Kidney epithelial cell (primary cell): ENCODE results near the gene DST. TPM values are rescaled to one million over a fixed set of nuclear protein-coding genes. Genes with fewer than 3 reads are reported as not detected.

Experiments
- DNase-seq: peaks from one replicate; pipeline ENCODE4 v3.0.0-alpha.2; 2010; ENCODE audit warnings: low read depth
- H3K27me3 ChIP-seq: 2 replicates; pipeline ENCODE4 v1.6.0; 2011; ENCODE audit warnings: low read length; ENCODE audit not compliant: control insufficient read depth, insufficient read depth
- H3K36me3 ChIP-seq: 2 replicates; pipeline ENCODE4 v1.5.1; 2011; ENCODE audit warnings: low read length; ENCODE audit not compliant: control insufficient read depth, insufficient read depth
- H3K4me3 ChIP-seq: 2 replicates; pipeline ENCODE4 v1.5.1; 2011; ENCODE audit warnings: low read depth, mild to moderate bottlenecking, control low read depth, low read length
- total RNA-seq: library from RNA; depleted of rRNA; stranded (reverse); fragments of >200 nt; gene quantifications from 2 replicates; pipeline ENCODE4 v1.2.3, GENCODE V29; 2015
- TF ChIP-seq, protein P1 (sequence below): IDR thresholded peaks from 2 replicates; pipeline ENCODE4 v1.5.1; 2011; ENCODE audit warnings: mild to moderate bottlenecking, moderate library complexity, low read length, control low read depth, inconsistent platforms; ENCODE audit not compliant: insufficient read depth, poor library complexity, severe bottlenecking

DST gene
- total RNA-seq, 1 donor from 2014 or later = 91.3 TPM

DNA sequence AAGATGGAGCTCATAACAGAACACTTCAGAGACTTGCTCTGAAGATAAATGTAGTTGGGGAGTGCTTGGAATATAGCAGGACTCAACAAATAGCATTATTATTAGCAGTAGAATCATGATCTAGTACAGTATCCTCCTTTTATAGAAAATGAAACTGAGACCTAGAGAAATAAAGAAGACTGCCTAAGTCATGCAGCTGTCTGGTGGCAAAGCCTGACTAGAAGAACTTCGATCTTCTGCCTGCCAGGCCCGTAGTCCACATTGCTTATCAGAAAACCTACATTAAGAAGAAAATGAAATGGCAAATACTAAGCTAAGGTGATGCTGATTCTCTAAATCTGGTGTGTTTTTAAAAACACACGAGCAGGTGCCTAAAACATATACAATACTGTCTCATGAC lies 46.4 kb upstream of the DST start:
- H3K27me3 ChIP-seq = no peaks in the 10 kb centered on the region
- TF ChIP-seq, protein P1, sequence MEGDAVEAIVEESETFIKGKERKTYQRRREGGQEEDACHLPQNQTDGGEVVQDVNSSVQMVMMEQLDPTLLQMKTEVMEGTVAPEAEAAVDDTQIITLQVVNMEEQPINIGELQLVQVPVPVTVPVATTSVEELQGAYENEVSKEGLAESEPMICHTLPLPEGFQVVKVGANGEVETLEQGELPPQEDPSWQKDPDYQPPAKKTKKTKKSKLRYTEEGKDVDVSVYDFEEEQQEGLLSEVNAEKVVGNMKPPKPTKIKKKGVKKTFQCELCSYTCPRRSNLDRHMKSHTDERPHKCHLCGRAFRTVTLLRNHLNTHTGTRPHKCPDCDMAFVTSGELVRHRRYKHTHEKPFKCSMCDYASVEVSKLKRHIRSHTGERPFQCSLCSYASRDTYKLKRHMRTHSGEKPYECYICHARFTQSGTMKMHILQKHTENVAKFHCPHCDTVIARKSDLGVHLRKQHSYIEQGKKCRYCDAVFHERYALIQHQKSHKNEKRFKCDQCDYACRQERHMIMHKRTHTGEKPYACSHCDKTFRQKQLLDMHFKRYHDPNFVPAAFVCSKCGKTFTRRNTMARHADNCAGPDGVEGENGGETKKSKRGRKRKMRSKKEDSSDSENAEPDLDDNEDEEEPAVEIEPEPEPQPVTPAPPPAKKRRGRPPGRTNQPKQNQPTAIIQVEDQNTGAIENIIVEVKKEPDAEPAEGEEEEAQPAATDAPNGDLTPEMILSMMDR = no peak
- no peak for DNase-seq
- H3K4me3 ChIP-seq = no peak overlapping the region
- no peaks in the 10 kb centered on the region for H3K36me3 ChIP-seq

DNA sequence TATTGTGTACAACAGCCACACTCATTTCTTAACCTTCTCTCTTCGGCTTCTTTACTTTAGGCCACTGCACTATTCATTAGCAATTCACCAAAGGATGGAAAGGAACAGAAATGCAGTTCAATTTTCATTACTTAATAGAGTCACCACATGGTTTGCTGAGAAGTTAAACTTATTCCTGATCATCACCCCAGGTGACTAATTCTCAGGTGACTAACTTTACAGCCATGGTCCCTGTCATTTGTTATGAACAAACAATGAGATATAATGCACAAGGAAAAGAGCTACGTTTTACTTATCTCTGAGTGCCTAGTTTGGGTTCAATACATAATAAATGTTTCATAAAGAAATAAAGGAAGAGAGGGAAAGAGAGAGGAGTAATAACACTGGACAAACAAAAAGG lies 45.8 kb upstream of the DST start:
- H3K27me3 ChIP-seq = no peaks in the 10 kb centered on the region
- no peaks in the 10 kb centered on the region for H3K36me3 ChIP-seq
- no peak for DNase-seq
- TF ChIP-seq, protein P1 = no peak
- H3K4me3 ChIP-seq = no peak overlapping the region

DNA sequence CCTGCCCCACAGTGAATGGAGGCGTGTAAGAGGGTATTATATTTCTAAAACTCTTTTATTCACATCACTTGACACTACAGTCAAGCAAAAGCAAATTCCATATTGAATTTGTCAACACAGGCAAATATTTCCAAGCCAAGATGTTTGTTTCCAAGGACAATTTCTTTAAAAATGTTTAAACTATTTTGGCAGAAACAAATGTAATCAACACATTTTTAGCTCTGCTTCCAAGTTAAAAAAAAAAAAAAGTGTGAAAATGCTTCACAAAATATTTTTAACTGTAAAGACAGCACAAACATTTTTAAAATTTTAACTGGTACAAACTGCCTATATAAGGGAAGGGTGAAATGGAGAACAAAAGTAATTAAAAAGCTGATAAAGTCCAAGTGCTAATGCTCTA lies 44.9 kb upstream of the DST start:
- Histone ChIP-seq H3K27me3 (no peaks in the 10 kb centered on the region), H3K4me3 (no peak overlapping the region), H3K36me3 (no peaks in the 10 kb centered on the region)
- DNase-seq = no peak
- TF ChIP-seq, protein P1 = no peak

DNA sequence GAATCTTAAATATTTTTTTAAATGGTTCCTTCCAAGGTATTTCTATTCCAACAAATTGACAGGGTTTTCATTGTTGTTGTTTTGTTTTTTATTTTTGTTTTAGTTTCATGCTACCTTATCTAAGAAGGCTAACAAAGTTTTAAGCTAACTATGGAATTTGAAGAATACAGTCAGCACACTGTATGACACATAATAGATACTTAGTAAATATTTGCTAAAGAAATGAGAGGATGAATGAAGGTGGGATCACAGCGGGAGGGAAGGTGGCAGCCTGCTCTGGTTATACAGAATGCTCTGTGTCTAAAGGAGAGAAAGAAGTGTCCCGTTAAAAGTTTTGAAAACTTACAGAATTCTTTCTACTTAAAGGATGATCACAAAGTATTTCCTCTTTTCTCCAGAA lies 43.7 kb upstream of the DST start:
- H3K27me3 ChIP-seq = no peaks in the 10 kb centered on the region
- H3K4me3 ChIP-seq = no peak overlapping the region
- no peak for DNase-seq
- TF ChIP-seq, protein P1 = no peak
- no peaks in the 10 kb centered on the region for H3K36me3 ChIP-seq

DNA sequence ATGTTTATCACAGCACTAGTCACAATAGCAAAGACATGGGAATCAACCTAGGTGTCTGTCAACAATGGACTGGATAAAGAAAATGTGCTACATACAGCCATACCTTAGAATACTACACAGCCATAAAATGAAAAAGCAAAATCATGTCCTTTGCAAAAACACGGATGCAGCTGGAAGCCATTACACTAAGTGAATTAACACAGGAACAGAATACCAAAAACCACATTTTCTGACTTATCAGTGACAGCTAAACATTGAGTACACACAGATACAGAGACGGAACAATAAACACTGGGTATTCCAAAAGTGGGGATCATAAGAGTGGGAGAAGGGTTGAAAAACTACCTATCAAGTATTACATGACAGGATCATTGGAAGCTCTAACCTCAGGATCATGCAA lies 43.3 kb upstream of the DST start:
- no peak for DNase-seq
- Histone ChIP-seq H3K27me3 (no peaks in the 10 kb centered on the region), H3K36me3 (no peaks in the 10 kb centered on the region), H3K4me3 (no peak overlapping the region)
- TF ChIP-seq, protein P1 = no peak

DNA sequence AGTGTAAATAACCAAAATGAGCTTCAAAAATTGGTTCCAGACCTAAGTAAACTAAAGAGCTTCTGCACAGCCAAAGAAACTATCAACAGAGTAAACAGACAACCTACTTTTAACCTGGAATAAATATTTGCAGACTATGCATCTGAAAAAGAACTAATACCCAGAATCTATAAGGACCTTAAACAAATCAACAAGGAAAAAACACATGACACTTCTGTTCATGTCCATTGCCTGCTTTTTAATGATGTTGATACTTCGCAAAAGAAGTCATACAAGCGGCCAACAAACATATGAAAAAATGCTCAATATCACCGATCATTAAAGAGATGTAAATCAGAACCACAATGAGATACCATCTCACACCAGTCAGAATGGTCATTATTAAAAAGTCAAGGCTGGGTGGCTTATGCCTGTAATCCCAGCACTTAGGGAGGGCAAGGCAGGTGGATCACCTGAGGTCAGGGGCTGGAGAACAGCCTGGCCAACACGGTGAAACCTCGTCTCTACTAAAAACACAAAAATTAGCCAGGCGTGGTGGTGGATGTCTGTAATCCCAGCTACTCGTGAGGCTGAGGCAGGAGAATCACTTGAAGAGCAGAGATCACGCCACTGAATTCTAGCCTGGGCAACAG lies 42.5 kb upstream of the DST start:
- TF ChIP-seq, protein P1 = no peak
- no peak for DNase-seq
- no peaks in the 10 kb centered on the region for H3K27me3 ChIP-seq
- H3K36me3 ChIP-seq = no peaks in the 10 kb centered on the region
- H3K4me3 ChIP-seq = no peak overlapping the region
